Diencephalon (tissue), 1 donor: ENCODE data around the gene USO1. TPM values are rescaled to one million over a fixed set of nuclear protein-coding genes. Genes with fewer than 3 reads are reported as not detected.

Experiments
- small RNA-seq: library from RNA; depleted of rRNA; stranded (forward); fragments of <200 nt; gene quantifications from one replicate; pipeline ENCODE3, GENCODE V24; 2014
- total RNA-seq: library from RNA; depleted of rRNA; stranded (reverse); fragments of >200 nt; gene quantifications from one replicate; pipeline ENCODE4 v1.2.3, GENCODE V29; 2014

The USO1 gene, protein sequence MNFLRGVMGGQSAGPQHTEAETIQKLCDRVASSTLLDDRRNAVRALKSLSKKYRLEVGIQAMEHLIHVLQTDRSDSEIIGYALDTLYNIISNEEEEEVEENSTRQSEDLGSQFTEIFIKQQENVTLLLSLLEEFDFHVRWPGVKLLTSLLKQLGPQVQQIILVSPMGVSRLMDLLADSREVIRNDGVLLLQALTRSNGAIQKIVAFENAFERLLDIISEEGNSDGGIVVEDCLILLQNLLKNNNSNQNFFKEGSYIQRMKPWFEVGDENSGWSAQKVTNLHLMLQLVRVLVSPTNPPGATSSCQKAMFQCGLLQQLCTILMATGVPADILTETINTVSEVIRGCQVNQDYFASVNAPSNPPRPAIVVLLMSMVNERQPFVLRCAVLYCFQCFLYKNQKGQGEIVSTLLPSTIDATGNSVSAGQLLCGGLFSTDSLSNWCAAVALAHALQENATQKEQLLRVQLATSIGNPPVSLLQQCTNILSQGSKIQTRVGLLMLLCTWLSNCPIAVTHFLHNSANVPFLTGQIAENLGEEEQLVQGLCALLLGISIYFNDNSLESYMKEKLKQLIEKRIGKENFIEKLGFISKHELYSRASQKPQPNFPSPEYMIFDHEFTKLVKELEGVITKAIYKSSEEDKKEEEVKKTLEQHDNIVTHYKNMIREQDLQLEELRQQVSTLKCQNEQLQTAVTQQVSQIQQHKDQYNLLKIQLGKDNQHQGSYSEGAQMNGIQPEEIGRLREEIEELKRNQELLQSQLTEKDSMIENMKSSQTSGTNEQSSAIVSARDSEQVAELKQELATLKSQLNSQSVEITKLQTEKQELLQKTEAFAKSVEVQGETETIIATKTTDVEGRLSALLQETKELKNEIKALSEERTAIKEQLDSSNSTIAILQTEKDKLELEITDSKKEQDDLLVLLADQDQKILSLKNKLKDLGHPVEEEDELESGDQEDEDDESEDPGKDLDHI
- total RNA-seq, result 53.3 TPM

DNA sequence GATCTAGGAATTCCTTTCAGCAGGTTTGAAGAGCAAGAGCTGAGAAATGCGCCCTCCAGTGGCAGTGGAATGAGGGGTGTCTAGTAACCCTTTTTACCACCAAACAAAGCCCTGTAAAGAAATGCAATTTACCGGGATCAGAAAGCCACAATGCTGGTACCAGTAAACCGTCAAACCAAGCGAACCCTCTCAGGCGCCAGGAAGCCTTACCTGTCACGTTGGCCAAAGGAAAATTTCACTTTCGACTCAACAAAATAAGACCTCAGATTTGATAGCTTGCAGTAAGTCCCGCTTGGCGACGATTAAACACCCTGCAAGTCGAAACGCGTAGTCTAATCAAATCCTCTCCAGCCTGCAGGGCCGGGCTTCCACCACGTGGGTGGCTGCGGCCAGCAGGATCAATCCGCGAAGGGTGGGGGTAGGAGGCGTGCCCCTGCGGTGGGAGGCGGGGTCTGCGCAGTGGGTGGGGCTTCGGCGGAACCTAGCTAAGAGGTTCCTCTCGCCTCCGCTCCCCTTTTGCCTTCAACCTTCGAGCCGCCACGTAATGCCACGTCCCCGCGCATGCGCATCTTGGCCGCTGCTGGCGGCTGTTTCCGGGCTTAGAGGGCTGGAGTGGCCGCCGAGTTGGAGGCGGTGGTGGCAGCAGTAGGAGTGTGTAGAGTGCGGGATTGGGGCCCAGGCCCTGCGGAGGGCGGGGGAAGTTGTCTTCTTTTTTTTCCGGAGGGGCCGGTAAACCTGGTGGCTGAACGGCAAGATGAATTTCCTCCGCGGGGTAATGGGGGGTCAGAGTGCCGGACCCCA, at the start of gene USO1:
Gene USO1 (plus strand): TSS at position 512 of the 801 bp plus-strand sequence. CDS start 243 bp downstream, at position 755.

Small RNA genes lying within 50 kb of the gene (small RNA-seq; reads per million reads assigned to genes)
- gene RNU2-16P, result not detected

Other genes with a start within 250 kb of the USO1 start
- 68.0 TPM for gene RCHY1, start 210.2 kb upstream of the USO1 start, total RNA-seq
- 18.7 TPM for gene THAP6, start 210.1 kb upstream of the USO1 start, total RNA-seq
- gene ODAPH, start 168.5 kb upstream of the USO1 start, total RNA-seq, result not detected
- 80.3 TPM for gene CDKL2, start 94.0 kb upstream of the USO1 start, total RNA-seq
- gene G3BP2, start 51.2 kb upstream of the USO1 start, total RNA-seq, result 344 TPM
- gene PPEF2, start 177.9 kb downstream of the USO1 start, total RNA-seq, result not detected
- gene NAAA, start 216.4 kb downstream of the USO1 start, total RNA-seq, result 16.6 TPM